HepG2 (cell line): ENCODE results near the gene KAZN. TPM values are rescaled to one million over a fixed set of nuclear protein-coding genes. Genes with fewer than 3 reads are reported as not detected.

Experiments
- ATF1 ChIP-seq: IDR thresholded peaks from 2 replicates; pipeline ENCODE4 v1.6.1; 2016; ENCODE audit warnings: mild to moderate bottlenecking, control low read depth
- GTF3A ChIP-seq: sonication (generic); formaldehyde crosslinking; conservative IDR thresholded peaks from 2 replicates; pipeline ENCODE4 v1.4.0; 2020; ENCODE audit warnings: mild to moderate bottlenecking, missing genetic modification reagents
- ISL2 ChIP-seq: sonication (generic); formaldehyde crosslinking; IDR thresholded peaks from 2 replicates; pipeline ENCODE4 v1.5.0; 2020; ENCODE audit warnings: missing genetic modification reagents
- POLR2AphosphoS2 ChIP-seq: IDR thresholded peaks from 2 replicates; pipeline ENCODE4 v1.6.1; 2011; ENCODE audit warnings: low read depth, low read length, improper control_type of control experiment
- TCF12 ChIP-seq, 2 experiments: fragments of 450-650 bp in 1 of 2; sonication (generic) in 1 of 2; formaldehyde crosslinking in 1 of 2; IDR thresholded peaks; 2 replicates each; pipeline versions ENCODE4 v1.6.1 to v1.8.0; 2017 to 2022; ENCODE audit warnings: antibody characterized with exemption in 1 of 2, mild to moderate bottlenecking in 1 of 2, missing genetic modification reagents in 1 of 2, moderate library complexity in 1 of 2
- ZNF138 ChIP-seq: sonication (generic); formaldehyde crosslinking; IDR thresholded peaks from 2 replicates; pipeline ENCODE4 v1.5.0; 2020; ENCODE audit warnings: mild to moderate bottlenecking, low read depth, missing genetic modification reagents
- ZNF20 ChIP-seq: sonication (generic); formaldehyde crosslinking; IDR thresholded peaks from 2 replicates; pipeline ENCODE4 v1.4.0; 2020; ENCODE audit warnings: mild to moderate bottlenecking, moderate library complexity, missing genetic modification reagents
- ZNF282 ChIP-seq: fragments of 450-650 bp; IDR thresholded peaks from 2 replicates; pipeline ENCODE4 v1.6.1; 2018; ENCODE audit not compliant: partially characterized antibody
- ZNF292 ChIP-seq: sonication (generic); formaldehyde crosslinking; IDR thresholded peaks from 2 replicates; pipeline ENCODE4 v1.8.1; 2022; ENCODE audit warnings: mild to moderate bottlenecking, low read depth, missing genetic modification reagents, borderline replicate concordance
- ZNF33A ChIP-seq: sonication (generic); formaldehyde crosslinking; IDR thresholded peaks from 2 replicates; pipeline ENCODE4 v1.5.1; 2020; ENCODE audit warnings: missing genetic modification reagents, mild to moderate bottlenecking, moderate library complexity, borderline replicate concordance
- ZNF367 ChIP-seq: sonication (generic); formaldehyde crosslinking; IDR thresholded peaks from 2 replicates; pipeline ENCODE4 v1.4.0; 2020; ENCODE audit warnings: missing genetic modification reagents, borderline replicate concordance
- ZNF546 ChIP-seq: sonication (generic); formaldehyde crosslinking; conservative IDR thresholded peaks from 2 replicates; pipeline ENCODE4 v1.8.1; 2023; ENCODE audit warnings: mild to moderate bottlenecking, missing genetic modification reagents
- ZNF619 ChIP-seq: sonication (generic); formaldehyde crosslinking; IDR thresholded peaks from 2 replicates; pipeline ENCODE4 v1.4.0; 2020; ENCODE audit warnings: mild to moderate bottlenecking, missing genetic modification reagents
- ZNF670 ChIP-seq: sonication (generic); formaldehyde crosslinking; IDR thresholded peaks from 2 replicates; pipeline ENCODE4 v1.8.0; 2022; ENCODE audit warnings: mild to moderate bottlenecking, missing genetic modification reagents, borderline replicate concordance
- ZNF747 ChIP-seq: sonication (generic); formaldehyde crosslinking; IDR thresholded peaks from 2 replicates; pipeline ENCODE4 v1.8.1; 2023; ENCODE audit warnings: missing genetic modification reagents, mild to moderate bottlenecking, borderline replicate concordance
- polyA plus RNA-seq, 8 experiments: library from polyadenylated mRNA; depleted of rRNA in 3 of 8; stranded (reverse) in 7 of 8; unstranded in 1 of 8; fragments of >200 nt; fragmentation: Illumina TruSeq in 4 of 8; extraction: Trizol in 4 of 8; gene quantifications; 2 replicates each; pipeline versions ENCODE4 v1.2.1 to v1.2.3, GENCODE V29; 2011 to 2016; ENCODE audit warnings: low read depth in 4 of 8, missing spikeins in 1 of 8, mixed read lengths in 1 of 8; ENCODE audit not compliant: insufficient read depth in 1 of 8
- total RNA-seq, 5 experiments: library from RNA; depleted of rRNA; stranded (reverse); fragments of >200 nt; fragmentation: Illumina TruSeq; extraction: Trizol; gene quantifications; 2 replicates each; pipeline ENCODE4 v1.2.3, GENCODE V29; 2016; ENCODE audit warnings: low read depth in 1 of 5
- TF ChIP-seq, protein P1 (sequence below): sonication (generic); formaldehyde crosslinking; IDR thresholded peaks from 2 replicates; pipeline ENCODE4 v1.4.0; 2020; ENCODE audit warnings: missing genetic modification reagents, low read depth, mild to moderate bottlenecking, borderline replicate concordance
- TF ChIP-seq, protein P2 (sequence below): conservative IDR thresholded peaks from 2 replicates; pipeline ENCODE4 v1.6.1; 2018; ENCODE audit warnings: missing genetic modification reagents
- TF ChIP-seq, protein P3 (sequence below): sonication (generic); formaldehyde crosslinking; IDR thresholded peaks from 2 replicates; pipeline ENCODE4 v1.5.1; 2020; ENCODE audit warnings: missing genetic modification reagents, mild to moderate bottlenecking, borderline replicate concordance
- TF ChIP-seq, protein P4 (sequence below): sonication (generic); formaldehyde crosslinking; conservative IDR thresholded peaks from 2 replicates; pipeline ENCODE4 v1.4.0; 2020; ENCODE audit warnings: missing genetic modification reagents
- TF ChIP-seq, protein P5 (sequence below): fragments of 450-650 bp; IDR thresholded peaks from 2 replicates; pipeline ENCODE4 v1.6.1; 2017

Gene KAZN
- total and polyA plus RNA-seq, 2 of the 13 experiments (the other 11 are each of a cell fraction or from before 2014, with no cell fraction given), result 10.4 to 13.5 TPM

DNA sequence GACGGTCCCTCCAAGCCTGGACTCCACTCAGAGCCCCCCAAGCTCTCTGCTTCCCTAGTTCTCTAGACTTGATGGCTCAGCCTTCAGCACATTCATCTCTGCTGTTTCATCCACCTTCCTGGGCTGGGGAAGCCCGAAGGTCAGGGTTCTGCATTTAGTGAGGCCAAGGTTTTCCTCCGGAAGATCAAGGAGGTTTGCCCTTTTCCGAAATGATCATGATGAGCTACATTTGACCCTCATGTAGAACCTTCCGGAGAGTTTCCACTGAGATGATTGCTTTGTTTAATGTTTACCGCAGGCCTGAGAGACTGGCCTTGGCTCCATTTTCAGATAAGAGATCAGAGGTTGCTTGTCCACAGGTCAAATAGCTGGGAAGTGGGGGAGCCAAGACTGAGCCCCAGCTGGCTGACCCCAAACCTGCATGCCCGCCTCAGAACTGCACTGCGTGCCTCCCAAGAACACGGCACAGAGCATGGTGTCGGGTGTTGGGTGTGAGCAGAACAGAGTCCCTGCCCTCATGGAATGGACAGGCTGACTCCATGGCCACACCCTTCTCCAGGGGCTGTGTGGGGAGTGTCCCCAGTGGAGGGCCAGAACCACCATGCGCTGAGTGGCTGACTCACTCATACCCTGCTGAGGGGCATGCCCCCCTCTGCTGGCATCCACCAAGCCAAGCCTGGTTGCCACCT is 354.3 kb downstream of the KAZN start (continued):
- TF ChIP-seq ZNF619 (no peak), GTF3A (CRISPR knock-in tag) (peak; percentile 80; the same call in 1 of the 2 replicates), ZNF546 (CRISPR knock-in tag) (no peak; the same call in 1 of the 2 replicates), ZNF747 (CRISPR knock-in tag) (peak; percentile 75; the same call in 1 of the 2 replicates), ZNF367 (no peak), POLR2AphosphoS2 (no peak), ZNF292 (peak; percentile 34; the same call in 1 of the 2 replicates), ATF1 (CRISPR knock-in tag) (0 out of 2 replicates have a peak, but pooled peaks have one; percentile 32), ZNF33A (CRISPR knock-in tag) (peak; percentile 39; the same call in 1 of the 2 replicates), ISL2 (CRISPR knock-in tag) (peak; percentile 96), ZNF282 (no peak), ZNF670 (peak; percentile 86; the same call in 1 of the 2 replicates), ZNF20 (CRISPR knock-in tag) (0 out of 2 replicates have a peak, but pooled peaks have one; percentile 41), ZNF138 (CRISPR knock-in tag) (no peak; the same call in 1 of the 2 replicates), TCF12 (IDR thresholded peaks at IDR 0.05) (no peak), TCF12 (CRISPR knock-in tag; IDR thresholded peaks at IDR 0.05) (peak; percentile 93)
- TF ChIP-seq, protein P1, sequence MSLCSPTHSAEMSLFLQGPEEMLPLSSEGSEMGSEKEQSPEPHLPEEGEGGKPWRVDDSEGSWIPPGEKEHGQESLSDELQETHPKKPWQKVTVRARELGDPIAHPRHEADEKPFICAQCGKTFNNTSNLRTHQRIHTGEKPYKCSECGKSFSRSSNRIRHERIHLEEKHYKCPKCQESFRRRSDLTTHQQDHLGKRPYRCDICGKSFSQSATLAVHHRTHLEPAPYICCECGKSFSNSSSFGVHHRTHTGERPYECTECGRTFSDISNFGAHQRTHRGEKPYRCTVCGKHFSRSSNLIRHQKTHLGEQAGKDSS (CRISPR knock-in tag), result peak; percentile 81; the same call in 1 of the 2 replicates
- TF ChIP-seq, protein P2, sequence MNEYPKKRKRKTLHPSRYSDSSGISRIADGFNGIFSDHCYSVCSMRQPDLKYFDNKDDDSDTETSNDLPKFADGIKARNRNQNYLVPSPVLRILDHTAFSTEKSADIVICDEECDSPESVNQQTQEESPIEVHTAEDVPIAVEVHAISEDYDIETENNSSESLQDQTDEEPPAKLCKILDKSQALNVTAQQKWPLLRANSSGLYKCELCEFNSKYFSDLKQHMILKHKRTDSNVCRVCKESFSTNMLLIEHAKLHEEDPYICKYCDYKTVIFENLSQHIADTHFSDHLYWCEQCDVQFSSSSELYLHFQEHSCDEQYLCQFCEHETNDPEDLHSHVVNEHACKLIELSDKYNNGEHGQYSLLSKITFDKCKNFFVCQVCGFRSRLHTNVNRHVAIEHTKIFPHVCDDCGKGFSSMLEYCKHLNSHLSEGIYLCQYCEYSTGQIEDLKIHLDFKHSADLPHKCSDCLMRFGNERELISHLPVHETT, result peak; percentile 56
- TF ChIP-seq, protein P3, sequence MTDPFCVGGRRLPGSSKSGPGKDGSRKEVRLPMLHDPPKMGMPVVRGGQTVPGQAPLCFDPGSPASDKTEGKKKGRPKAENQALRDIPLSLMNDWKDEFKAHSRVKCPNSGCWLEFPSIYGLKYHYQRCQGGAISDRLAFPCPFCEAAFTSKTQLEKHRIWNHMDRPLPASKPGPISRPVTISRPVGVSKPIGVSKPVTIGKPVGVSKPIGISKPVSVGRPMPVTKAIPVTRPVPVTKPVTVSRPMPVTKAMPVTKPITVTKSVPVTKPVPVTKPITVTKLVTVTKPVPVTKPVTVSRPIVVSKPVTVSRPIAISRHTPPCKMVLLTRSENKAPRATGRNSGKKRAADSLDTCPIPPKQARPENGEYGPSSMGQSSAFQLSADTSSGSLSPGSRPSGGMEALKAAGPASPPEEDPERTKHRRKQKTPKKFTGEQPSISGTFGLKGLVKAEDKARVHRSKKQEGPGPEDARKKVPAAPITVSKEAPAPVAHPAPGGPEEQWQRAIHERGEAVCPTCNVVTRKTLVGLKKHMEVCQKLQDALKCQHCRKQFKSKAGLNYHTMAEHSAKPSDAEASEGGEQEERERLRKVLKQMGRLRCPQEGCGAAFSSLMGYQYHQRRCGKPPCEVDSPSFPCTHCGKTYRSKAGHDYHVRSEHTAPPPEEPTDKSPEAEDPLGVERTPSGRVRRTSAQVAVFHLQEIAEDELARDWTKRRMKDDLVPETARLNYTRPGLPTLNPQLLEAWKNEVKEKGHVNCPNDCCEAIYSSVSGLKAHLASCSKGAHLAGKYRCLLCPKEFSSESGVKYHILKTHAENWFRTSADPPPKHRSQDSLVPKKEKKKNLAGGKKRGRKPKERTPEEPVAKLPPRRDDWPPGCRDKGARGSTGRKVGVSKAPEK (CRISPR knock-in tag), result no peak
- TF ChIP-seq, protein P4, sequence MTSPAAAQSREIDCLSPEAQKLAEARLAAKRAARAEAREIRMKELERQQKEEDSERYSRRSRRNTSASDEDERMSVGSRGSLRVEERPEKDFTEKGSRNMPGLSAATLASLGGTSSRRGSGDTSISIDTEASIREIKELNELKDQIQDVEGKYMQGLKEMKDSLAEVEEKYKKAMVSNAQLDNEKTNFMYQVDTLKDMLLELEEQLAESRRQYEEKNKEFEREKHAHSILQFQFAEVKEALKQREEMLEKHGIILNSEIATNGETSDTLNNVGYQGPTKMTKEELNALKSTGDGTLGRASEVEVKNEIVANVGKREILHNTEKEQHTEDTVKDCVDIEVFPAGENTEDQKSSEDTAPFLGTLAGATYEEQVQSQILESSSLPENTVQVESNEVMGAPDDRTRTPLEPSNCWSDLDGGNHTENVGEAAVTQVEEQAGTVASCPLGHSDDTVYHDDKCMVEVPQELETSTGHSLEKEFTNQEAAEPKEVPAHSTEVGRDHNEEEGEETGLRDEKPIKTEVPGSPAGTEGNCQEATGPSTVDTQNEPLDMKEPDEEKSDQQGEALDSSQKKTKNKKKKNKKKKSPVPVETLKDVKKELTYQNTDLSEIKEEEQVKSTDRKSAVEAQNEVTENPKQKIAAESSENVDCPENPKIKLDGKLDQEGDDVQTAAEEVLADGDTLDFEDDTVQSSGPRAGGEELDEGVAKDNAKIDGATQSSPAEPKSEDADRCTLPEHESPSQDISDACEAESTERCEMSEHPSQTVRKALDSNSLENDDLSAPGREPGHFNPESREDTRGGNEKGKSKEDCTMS (CRISPR knock-in tag), result no peak
- TF ChIP-seq, protein P5, sequence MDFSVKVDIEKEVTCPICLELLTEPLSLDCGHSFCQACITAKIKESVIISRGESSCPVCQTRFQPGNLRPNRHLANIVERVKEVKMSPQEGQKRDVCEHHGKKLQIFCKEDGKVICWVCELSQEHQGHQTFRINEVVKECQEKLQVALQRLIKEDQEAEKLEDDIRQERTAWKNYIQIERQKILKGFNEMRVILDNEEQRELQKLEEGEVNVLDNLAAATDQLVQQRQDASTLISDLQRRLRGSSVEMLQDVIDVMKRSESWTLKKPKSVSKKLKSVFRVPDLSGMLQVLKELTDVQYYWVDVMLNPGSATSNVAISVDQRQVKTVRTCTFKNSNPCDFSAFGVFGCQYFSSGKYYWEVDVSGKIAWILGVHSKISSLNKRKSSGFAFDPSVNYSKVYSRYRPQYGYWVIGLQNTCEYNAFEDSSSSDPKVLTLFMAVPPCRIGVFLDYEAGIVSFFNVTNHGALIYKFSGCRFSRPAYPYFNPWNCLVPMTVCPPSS, result no peak
